Measurements from ENCODE around the gene ALDH1A2.

DNA sequence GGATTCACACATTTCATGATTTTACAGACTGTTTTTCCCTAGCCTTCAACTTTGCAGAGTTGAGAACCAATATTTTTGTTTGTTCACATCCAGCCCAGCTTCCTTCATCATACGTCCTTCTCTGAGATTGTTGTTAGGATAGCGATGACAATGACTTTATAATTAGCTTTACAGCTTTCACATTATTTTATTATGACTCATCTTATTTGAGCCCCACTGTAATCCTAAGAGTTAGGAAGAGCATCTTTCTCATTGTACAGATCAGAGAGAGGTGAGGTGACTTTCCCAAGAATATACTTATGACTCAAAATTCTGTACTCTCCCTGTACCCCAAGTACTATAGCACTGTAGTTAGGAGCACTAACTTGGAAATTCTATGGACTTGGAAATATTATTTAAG lies 156.1 kb downstream of the ALDH1A2 start:
- TF ChIP-seq, protein P1, sequence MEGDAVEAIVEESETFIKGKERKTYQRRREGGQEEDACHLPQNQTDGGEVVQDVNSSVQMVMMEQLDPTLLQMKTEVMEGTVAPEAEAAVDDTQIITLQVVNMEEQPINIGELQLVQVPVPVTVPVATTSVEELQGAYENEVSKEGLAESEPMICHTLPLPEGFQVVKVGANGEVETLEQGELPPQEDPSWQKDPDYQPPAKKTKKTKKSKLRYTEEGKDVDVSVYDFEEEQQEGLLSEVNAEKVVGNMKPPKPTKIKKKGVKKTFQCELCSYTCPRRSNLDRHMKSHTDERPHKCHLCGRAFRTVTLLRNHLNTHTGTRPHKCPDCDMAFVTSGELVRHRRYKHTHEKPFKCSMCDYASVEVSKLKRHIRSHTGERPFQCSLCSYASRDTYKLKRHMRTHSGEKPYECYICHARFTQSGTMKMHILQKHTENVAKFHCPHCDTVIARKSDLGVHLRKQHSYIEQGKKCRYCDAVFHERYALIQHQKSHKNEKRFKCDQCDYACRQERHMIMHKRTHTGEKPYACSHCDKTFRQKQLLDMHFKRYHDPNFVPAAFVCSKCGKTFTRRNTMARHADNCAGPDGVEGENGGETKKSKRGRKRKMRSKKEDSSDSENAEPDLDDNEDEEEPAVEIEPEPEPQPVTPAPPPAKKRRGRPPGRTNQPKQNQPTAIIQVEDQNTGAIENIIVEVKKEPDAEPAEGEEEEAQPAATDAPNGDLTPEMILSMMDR (optimal IDR thresholded peaks at IDR 0.05 in 1 of 3, IDR thresholded peaks at IDR 0.05 in 1 of 3, conservative IDR thresholded peaks at IDR 0.05 in 1 of 3; ENCODE audit: extremely low read depth in 1 of 3, insufficient read depth in 2 of 3, low read length in 3 of 3): no peak
- TF ChIP-seq EZH2 (IDR thresholded peaks at IDR 0.05; ENCODE audit: low read length): no peak

All from keratinocyte (primary cell).